Activated B cell treated with CpG ODN at 0.5 μM for 24 hours (primary cell): ENCODE results near the gene MACROD2. TPM values are rescaled to one million over a fixed set of nuclear protein-coding genes. Genes with fewer than 3 reads are reported as not detected.

Experiments used
- ATAC-seq: fragments of 200-7000 bp; cut with Tn5 transposase; one replicate; pipeline ENCODE4 v1.10.0; 2021; ENCODE audit warnings: low read depth, mild to moderate bottlenecking, moderate library complexity
- CTCF ChIA-PET: fragments of 350-600 bp; sonication (Branson Sonifier 250); formaldehyde crosslinking; loops from one replicate; lab custom pipeline; 2021; ENCODE audit warnings: antibody characterized with exemption; lab: Charles Lee
- POLR2A ChIA-PET: fragments of 350-600 bp; sonication (Branson Sonifier 250); formaldehyde crosslinking; loops from one replicate; lab custom pipeline; 2021; ENCODE audit warnings: antibody characterized with exemption; lab: Charles Lee
- DNase-seq: peaks from one replicate; pipeline ENCODE4 v3.0.0; 2022
- H3K27ac Mint-ChIP-seq: one replicate; pipeline ENCODE4 v1.8.0; 2020; ENCODE audit warnings: mixed read lengths
- H3K27me3 Mint-ChIP-seq: one replicate; pipeline ENCODE4 v1.8.0; 2021; ENCODE audit warnings: mixed read lengths
- H3K36me3 Mint-ChIP-seq: one replicate; pipeline ENCODE4 v1.8.0; 2021; ENCODE audit warnings: low read depth, mixed read lengths
- H3K4me1 Mint-ChIP-seq: one replicate; pipeline ENCODE4 v1.8.0; 2021; ENCODE audit warnings: mixed read lengths
- H3K4me3 Mint-ChIP-seq: one replicate; pipeline ENCODE4 v1.8.0; 2020; ENCODE audit warnings: mild to moderate bottlenecking, mixed read lengths
- H3K9me3 Mint-ChIP-seq: one replicate; pipeline ENCODE4 v1.8.0; 2020; ENCODE audit warnings: mixed read lengths
- intact Hi-C: fragments of 100-400 bp; cut with micrococcal nuclease; formaldehyde crosslinking; loops from one replicate; pipeline ENCODE4 v1.15.1; 2024
- total RNA-seq: library from RNA; stranded (reverse); gene quantifications from 2 replicates; pipeline ENCODE4 v1.2.3, GENCODE V29; 2022
- TF ChIP-seq, protein P1 (sequence below): fragments of 200-600 bp; IDR thresholded peaks from one replicate; pipeline ENCODE4 v1.8.0; 2022; ENCODE audit warnings: antibody characterized with exemption, mild to moderate bottlenecking

MACROD2 gene
- total RNA-seq, 1 donor from 2014 or later: 55.1 TPM

- intact Hi-C loops: no loop called here
- CTCF ChIA-PET: no interaction called here
- no peak for DNase-seq
- Mint-ChIP-seq H3K4me3 (no peak overlapping the region), H3K27me3 (no peaks in the 10 kb centered on the region), H3K36me3 (no peaks in the 10 kb centered on the region), H3K27ac (no peak overlapping the region), H3K9me3 (peaks cover 2% of the 10 kb centered on the region), H3K4me1 (peaks cover 11% of the 10 kb centered on the region)
- no peak for ATAC-seq
- POLR2A ChIA-PET: no interaction called here
- TF ChIP-seq, protein P1, sequence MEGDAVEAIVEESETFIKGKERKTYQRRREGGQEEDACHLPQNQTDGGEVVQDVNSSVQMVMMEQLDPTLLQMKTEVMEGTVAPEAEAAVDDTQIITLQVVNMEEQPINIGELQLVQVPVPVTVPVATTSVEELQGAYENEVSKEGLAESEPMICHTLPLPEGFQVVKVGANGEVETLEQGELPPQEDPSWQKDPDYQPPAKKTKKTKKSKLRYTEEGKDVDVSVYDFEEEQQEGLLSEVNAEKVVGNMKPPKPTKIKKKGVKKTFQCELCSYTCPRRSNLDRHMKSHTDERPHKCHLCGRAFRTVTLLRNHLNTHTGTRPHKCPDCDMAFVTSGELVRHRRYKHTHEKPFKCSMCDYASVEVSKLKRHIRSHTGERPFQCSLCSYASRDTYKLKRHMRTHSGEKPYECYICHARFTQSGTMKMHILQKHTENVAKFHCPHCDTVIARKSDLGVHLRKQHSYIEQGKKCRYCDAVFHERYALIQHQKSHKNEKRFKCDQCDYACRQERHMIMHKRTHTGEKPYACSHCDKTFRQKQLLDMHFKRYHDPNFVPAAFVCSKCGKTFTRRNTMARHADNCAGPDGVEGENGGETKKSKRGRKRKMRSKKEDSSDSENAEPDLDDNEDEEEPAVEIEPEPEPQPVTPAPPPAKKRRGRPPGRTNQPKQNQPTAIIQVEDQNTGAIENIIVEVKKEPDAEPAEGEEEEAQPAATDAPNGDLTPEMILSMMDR: no peak
Measured at GRCh38 chr20:15774926-15775325, 1779.6 kb downstream of the MACROD2 start.

- Mint-ChIP-seq H3K9me3 (peaks cover 2% of the 10 kb centered on the region), H3K27me3 (no peaks in the 10 kb centered on the region), H3K4me1 (peaks cover 11% of the 10 kb centered on the region), H3K4me3 (no peak overlapping the region), H3K36me3 (no peaks in the 10 kb centered on the region), H3K27ac (no peak overlapping the region)
- ATAC-seq (no peak), DNase-seq (no peak)
- POLR2A ChIA-PET: no interaction called here
- intact Hi-C loops: no loop called here
- TF ChIP-seq, protein P1: no peak
- CTCF ChIA-PET: no interaction called here
Measured at GRCh38 chr20:15776770-15777466, 1781.6 kb downstream of the MACROD2 start.

GRCh38 chr20:15784020-15784419, 1788.7 kb downstream of the MACROD2 start:
- ATAC-seq: no peak
- Mint-ChIP-seq H3K9me3 (no peaks in the 10 kb centered on the region), H3K4me1 (peaks cover 11% of the 10 kb centered on the region), H3K4me3 (no peak overlapping the region), H3K36me3 (no peaks in the 10 kb centered on the region), H3K27ac (no peak overlapping the region), H3K27me3 (no peaks in the 10 kb centered on the region)
- intact Hi-C loops: no loop called here
- CTCF ChIA-PET: interaction anchor here (1.2 kb wide), 1 partner anchor 75 kb away, joined by 3 read pairs; no protein-coding TSS in a partner anchor
- TF ChIP-seq, protein P1: no peak
- DNase-seq: no peak
- POLR2A ChIA-PET: no interaction called here

DNA sequence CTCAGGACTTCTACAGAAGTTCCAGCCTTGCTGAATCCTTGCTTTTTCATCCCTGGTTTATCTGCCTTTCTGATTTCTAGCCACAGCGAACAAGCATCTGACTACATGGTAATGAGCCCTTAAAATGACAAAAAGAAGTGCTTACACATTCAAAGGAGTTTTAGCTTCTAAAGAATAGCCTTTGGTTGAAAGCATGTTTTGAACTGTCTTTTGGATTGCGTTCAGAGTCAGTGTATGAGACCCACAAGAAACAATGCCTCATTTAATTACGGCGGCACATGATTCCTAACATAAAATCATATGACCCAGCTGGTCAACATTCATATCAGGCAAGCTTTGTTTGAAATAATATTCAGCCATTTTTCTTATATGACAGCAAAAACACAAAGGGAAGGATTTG, 1793.8 kb downstream of the MACROD2 start:
- ChIA-PET CTCF (no interaction called here), POLR2A (no interaction called here)
- no peaks in the 10 kb centered on the region for H3K9me3 Mint-ChIP-seq

GRCh38 chr20:15792855-15793254, 1797.5 kb downstream of the MACROD2 start:
- intact Hi-C loops: no loop called here
- no peaks in the 10 kb centered on the region for H3K36me3 Mint-ChIP-seq
- no peak overlapping the region for H3K27ac Mint-ChIP-seq
- no peaks in the 10 kb centered on the region for H3K27me3 Mint-ChIP-seq
- POLR2A ChIA-PET: no interaction called here
- CTCF ChIA-PET: no interaction called here
- no peak for ATAC-seq
- H3K9me3 Mint-ChIP-seq: no peaks in the 10 kb centered on the region
- no peak overlapping the region for H3K4me3 Mint-ChIP-seq
- peaks cover 21% of the 10 kb centered on the region for H3K4me1 Mint-ChIP-seq
- TF ChIP-seq, protein P1: no peak
- DNase-seq: no peak

More for the DNA sequence above, 1793.8 kb downstream of the MACROD2 start:
- H3K4me3 Mint-ChIP-seq: no peak overlapping the region
- TF ChIP-seq, protein P1: no peak
- peaks cover 15% of the 10 kb centered on the region for H3K4me1 Mint-ChIP-seq
- no peak overlapping the region for H3K27ac Mint-ChIP-seq
- H3K36me3 Mint-ChIP-seq: no peaks in the 10 kb centered on the region
- no peaks in the 10 kb centered on the region for H3K27me3 Mint-ChIP-seq
- ATAC-seq: no peak
- no peak for DNase-seq
- intact Hi-C loops: no loop called here
